ENCODE measurements around the gene P2RX4. TPM values are rescaled to one million over a fixed set of nuclear protein-coding genes. Genes with fewer than 3 reads are reported as not detected.

Gene P2RX4
- polyA plus RNA-seq, 1 donor (not counting 4 experiments of a cell fraction or from before 2014, with no cell fraction given) = 5.1 TPM

DNA sequence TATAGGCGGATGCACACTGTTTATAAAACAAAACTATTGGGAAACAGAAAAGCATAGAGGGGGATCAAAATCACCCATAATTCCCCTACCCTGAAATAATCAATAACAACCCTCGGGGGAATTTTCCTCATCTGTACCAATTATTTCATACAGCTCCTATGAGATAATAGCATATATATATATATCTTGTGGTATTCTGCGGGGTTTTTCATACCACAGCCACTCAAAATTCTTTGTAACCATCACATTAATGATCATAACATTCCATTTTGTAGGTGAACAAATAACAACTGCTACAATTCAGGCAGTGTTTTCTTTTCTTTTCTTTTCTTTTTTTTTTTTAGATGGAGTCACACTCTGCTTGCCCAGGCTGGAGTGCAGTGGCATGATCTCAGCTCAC lies 42.0 kb upstream of the P2RX4 start:
- Histone ChIP-seq H3K4me3 (ENCODE audit: control insufficient read depth in 2 of 3, extremely low read depth in 1 of 3, insufficient read depth in 2 of 3, low read depth in 1 of 3, low read length in 3 of 3) (no peak overlapping the region), H4K20me1 (ENCODE audit: control insufficient read depth, extremely low read depth, insufficient read depth, low read length) (no peaks in the 10 kb centered on the region), H3K9me3 (ENCODE audit: control insufficient read depth, low read depth, low read length) (no peaks in the 10 kb centered on the region), H3K79me2 (ENCODE audit: control insufficient read depth, insufficient read depth, low read length) (no peaks in the 10 kb centered on the region), H3K4me1 (ENCODE audit: control insufficient read depth, extremely low read depth, insufficient read depth, low read length) (peaks cover 9% of the 10 kb centered on the region), H3K36me3 (ENCODE audit: control insufficient read depth in 2 of 2, extremely low read depth in 1 of 2, insufficient read depth in 2 of 2, low read length in 2 of 2) (no peaks in the 10 kb centered on the region), H3K27me3 (ENCODE audit: control insufficient read depth, extremely low read depth, insufficient read depth, low read length) (peaks cover 3% of the 10 kb centered on the region), H3K4me2 (ENCODE audit: control insufficient read depth, extremely low read depth, insufficient read depth, low read depth, low read length) (no peak overlapping the region), H3K9ac (ENCODE audit: control insufficient read depth, extremely low read depth, insufficient read depth, low read length) (no peak overlapping the region), H3K27ac (ENCODE audit: control insufficient read depth, insufficient read depth, low read length) (no peak overlapping the region), H3K9me1 (ENCODE audit: control insufficient read depth, extremely low read depth, insufficient read depth, low read length) (no peaks in the 10 kb centered on the region), H2AFZ (ENCODE audit: control insufficient read depth, low read length) (no peak overlapping the region)
- dilution Hi-C loops (cut with MboI; ENCODE audit: extremely low pct_ligation_motif_present, low sequenced_read_pairs) = no loop called here
- DNase-seq (ENCODE audit: low read depth, low spot score) = no peak
- TF ChIP-seq, protein P1, sequence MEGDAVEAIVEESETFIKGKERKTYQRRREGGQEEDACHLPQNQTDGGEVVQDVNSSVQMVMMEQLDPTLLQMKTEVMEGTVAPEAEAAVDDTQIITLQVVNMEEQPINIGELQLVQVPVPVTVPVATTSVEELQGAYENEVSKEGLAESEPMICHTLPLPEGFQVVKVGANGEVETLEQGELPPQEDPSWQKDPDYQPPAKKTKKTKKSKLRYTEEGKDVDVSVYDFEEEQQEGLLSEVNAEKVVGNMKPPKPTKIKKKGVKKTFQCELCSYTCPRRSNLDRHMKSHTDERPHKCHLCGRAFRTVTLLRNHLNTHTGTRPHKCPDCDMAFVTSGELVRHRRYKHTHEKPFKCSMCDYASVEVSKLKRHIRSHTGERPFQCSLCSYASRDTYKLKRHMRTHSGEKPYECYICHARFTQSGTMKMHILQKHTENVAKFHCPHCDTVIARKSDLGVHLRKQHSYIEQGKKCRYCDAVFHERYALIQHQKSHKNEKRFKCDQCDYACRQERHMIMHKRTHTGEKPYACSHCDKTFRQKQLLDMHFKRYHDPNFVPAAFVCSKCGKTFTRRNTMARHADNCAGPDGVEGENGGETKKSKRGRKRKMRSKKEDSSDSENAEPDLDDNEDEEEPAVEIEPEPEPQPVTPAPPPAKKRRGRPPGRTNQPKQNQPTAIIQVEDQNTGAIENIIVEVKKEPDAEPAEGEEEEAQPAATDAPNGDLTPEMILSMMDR (optimal IDR thresholded peaks at IDR 0.05 in 1 of 3, IDR thresholded peaks at IDR 0.05 in 1 of 3, conservative IDR thresholded peaks at IDR 0.05 in 1 of 3; ENCODE audit: extremely low read depth in 1 of 3, insufficient read depth in 2 of 3, low read length in 3 of 3) = no peak
- TF ChIP-seq EZH2 (IDR thresholded peaks at IDR 0.05; ENCODE audit: low read length) = no peak
- no peak for FAIRE-seq

DNA sequence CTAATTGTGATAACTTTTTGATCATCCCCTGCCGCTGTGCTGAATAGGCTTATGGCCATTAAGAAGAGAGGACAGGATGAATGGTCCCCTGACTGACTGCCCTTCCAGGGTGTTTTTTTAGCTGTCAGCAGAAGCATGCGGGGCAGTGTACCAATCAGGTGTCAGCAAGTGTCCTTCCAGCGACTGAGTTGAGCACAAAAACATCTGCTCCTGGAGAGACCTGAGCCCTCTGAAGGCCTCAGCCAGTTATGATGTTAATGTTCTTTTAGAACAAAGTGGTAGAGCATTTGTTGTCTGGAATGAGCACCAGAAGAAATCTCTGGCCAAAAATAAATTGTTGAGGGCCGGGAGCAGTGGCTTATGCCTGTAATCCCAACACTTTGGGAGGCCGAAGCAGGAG lies 39.8 kb upstream of the P2RX4 start:
- no peaks in the 10 kb centered on the region for H3K9me1 ChIP-seq (ENCODE audit: control insufficient read depth, extremely low read depth, insufficient read depth, low read length)
- no peak overlapping the region for H3K4me3 ChIP-seq (ENCODE audit: control insufficient read depth in 2 of 3, extremely low read depth in 1 of 3, insufficient read depth in 2 of 3, low read depth in 1 of 3, low read length in 3 of 3)
- no peaks in the 10 kb centered on the region for H3K79me2 ChIP-seq (ENCODE audit: control insufficient read depth, insufficient read depth, low read length)
- H3K27ac ChIP-seq (ENCODE audit: control insufficient read depth, insufficient read depth, low read length) = no peak overlapping the region
- DNase-seq (ENCODE audit: low read depth, low spot score) (no peak), FAIRE-seq (no peak)
- TF ChIP-seq, protein P1 (optimal IDR thresholded peaks at IDR 0.05 in 1 of 3, IDR thresholded peaks at IDR 0.05 in 1 of 3, conservative IDR thresholded peaks at IDR 0.05 in 1 of 3; ENCODE audit: extremely low read depth in 1 of 3, insufficient read depth in 2 of 3, low read length in 3 of 3) = no peak
- TF ChIP-seq EZH2 (IDR thresholded peaks at IDR 0.05; ENCODE audit: low read length) = no peak
- dilution Hi-C loops (cut with MboI; ENCODE audit: extremely low pct_ligation_motif_present, low sequenced_read_pairs) = no loop called here
- H4K20me1 ChIP-seq (ENCODE audit: control insufficient read depth, extremely low read depth, insufficient read depth, low read length) = no peaks in the 10 kb centered on the region
- H3K36me3 ChIP-seq (ENCODE audit: control insufficient read depth in 2 of 2, extremely low read depth in 1 of 2, insufficient read depth in 2 of 2, low read length in 2 of 2) = no peaks in the 10 kb centered on the region
- no peak overlapping the region for H2AFZ ChIP-seq (ENCODE audit: control insufficient read depth, low read length)
- no peaks in the 10 kb centered on the region for H3K9me3 ChIP-seq (ENCODE audit: control insufficient read depth, low read depth, low read length)
- H3K4me1 ChIP-seq (ENCODE audit: control insufficient read depth, extremely low read depth, insufficient read depth, low read length) = peaks cover 9% of the 10 kb centered on the region
- H3K9ac ChIP-seq (ENCODE audit: control insufficient read depth, extremely low read depth, insufficient read depth, low read length) = no peak overlapping the region
- peaks cover 3% of the 10 kb centered on the region for H3K27me3 ChIP-seq (ENCODE audit: control insufficient read depth, extremely low read depth, insufficient read depth, low read length)
- no peak overlapping the region for H3K4me2 ChIP-seq (ENCODE audit: control insufficient read depth, extremely low read depth, insufficient read depth, low read depth, low read length)

Measured in keratinocyte (primary cell).